Measurements from ENCODE around the gene PEPD.
"Not testable (repeated sequence)": the region's sequence is repeated elsewhere in the genome, so short reads cannot be mapped to it uniquely, and the experiment has no call there.

PEPD gene

DNA sequence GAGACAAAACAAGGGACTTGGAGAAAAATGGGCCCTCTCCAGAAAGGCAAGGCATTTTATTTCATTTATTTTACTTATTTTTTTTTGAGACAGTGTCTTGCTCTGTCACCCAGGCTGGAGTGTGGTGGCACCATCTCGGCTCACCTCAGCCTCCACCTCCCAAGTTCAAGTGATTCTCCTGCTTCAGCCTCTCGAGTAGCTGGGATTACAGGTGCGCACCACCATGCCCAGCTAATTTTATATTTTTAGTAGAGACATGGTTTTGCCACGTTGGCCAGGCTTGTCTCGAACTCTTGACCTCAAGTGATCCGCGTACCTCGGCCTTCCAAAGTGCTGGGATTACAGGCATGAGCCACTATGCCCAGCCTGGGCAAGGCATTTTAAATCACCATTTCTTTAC lies 31.0 kb downstream of the PEPD start:
- H3K36me3 Mint-ChIP-seq (ENCODE audit: low read depth) = not testable (repeated sequence)

DNA sequence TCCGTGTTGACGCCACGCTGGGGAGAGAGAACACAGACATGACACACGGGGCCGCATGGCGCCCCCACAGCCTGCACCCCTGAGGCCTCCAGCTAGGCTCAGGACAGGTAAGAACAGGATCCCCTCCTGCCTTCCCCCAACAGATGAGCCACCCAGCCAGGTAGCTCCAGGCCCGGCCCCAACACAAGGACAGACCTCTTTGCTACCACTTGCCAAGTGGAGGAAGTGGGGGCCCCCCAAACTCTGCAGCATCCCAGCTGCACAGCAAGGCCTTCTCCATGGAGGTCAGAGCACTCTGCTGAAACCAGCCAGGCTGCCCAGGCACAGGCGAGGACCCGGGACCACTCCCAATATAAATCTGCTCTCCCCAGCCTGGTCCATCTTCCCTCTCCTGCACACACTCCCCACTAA lies 31.5 kb downstream of the PEPD start:
- no peak overlapping the region for H3K4me3 Mint-ChIP-seq
- H3K27ac Mint-ChIP-seq = no peak overlapping the region
- H3K4me1 Mint-ChIP-seq (ENCODE audit: low read depth) = no peaks in the 10 kb centered on the region
- no peaks in the 10 kb centered on the region for H3K9me3 Mint-ChIP-seq
- no peaks in the 10 kb centered on the region for H3K36me3 Mint-ChIP-seq (ENCODE audit: low read depth)
- H3K27me3 Mint-ChIP-seq (ENCODE audit: low read depth) = no peaks in the 10 kb centered on the region

More for the DNA sequence above, 31.0 kb downstream of the PEPD start:
- not testable (repeated sequence) for H3K4me3 Mint-ChIP-seq; H3K27me3 Mint-ChIP-seq (ENCODE audit: low read depth); H3K27ac Mint-ChIP-seq; H3K4me1 Mint-ChIP-seq (ENCODE audit: low read depth); H3K9me3 Mint-ChIP-seq

DNA sequence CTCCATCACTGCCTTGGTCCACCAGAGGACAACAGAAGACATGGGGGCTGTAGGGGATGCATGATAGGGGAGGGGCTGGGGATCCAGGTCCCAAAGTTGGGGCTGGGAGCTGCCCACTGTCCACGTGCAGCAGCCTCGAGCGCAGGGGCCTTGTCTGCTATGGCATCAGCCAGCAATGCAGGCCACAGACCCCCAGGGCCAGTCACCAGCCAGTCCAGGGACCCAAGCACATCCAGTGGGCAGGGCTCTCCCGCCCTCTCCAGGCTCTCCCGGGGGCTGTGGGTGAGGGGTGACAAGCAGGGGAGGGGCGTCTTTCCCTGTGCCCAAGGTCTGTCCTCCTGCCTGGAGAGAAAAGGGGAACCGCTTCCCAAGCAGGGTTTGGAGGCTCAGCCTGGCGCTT lies 32.8 kb downstream of the PEPD start:
- no peak overlapping the region for H3K27ac Mint-ChIP-seq
- H3K4me3 Mint-ChIP-seq = no peak overlapping the region
- no peaks in the 10 kb centered on the region for H3K4me1 Mint-ChIP-seq (ENCODE audit: low read depth)
- no peaks in the 10 kb centered on the region for H3K9me3 Mint-ChIP-seq
- H3K36me3 Mint-ChIP-seq (ENCODE audit: low read depth) = no peaks in the 10 kb centered on the region
- no peaks in the 10 kb centered on the region for H3K27me3 Mint-ChIP-seq (ENCODE audit: low read depth)

DNA sequence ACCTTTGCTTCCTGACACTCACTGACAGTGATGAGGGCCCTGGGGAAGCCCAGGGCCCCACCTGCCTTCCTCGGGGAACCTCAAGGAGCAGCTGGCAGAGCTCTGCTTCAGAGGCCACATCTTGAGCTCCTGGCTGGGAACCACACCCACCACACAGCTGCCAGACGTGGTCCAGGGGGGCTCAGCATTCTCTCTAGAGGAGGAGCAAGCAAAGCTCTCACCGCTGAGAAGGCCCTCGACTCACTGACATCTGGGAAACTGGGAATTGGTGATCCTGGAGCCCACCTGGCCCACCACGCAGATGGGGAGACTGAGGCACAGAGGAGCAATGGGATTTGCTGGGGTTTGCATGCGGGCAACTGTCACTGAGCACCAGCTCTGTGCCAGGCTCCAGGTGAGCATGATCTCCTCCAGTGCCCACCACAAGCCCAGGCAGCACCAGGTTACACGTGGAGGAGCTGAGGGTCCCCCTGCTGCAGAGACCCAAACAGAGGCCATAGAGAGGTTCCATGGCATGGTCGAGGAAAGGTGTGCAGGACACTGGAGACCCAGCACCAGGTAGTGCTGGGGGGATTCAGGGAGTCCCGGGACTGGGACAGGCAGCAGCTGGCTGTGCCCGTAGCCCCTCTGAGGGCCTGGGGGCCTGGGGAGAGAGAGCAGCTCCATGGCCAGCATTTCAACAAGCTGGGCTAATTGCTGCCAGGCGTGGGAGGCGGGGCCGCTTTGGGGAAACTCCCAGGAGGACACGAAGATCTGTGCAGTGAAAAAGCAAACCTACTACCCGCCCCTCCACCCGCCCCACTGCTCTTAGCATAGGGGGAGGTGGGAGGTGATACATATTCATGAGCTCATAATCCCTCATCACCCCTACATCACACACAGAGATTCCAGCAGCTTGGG lies 33.4 kb downstream of the PEPD start:
- Mint-ChIP-seq H3K27me3 (ENCODE audit: low read depth) (no peaks in the 10 kb centered on the region), H3K27ac (no peak overlapping the region), H3K36me3 (ENCODE audit: low read depth) (no peaks in the 10 kb centered on the region), H3K4me1 (ENCODE audit: low read depth) (no peaks in the 10 kb centered on the region), H3K4me3 (no peak overlapping the region), H3K9me3 (peaks cover 1% of the 10 kb centered on the region)

- Mint-ChIP-seq H3K36me3 (ENCODE audit: low read depth) (no peaks in the 10 kb centered on the region), H3K27ac (no peak overlapping the region), H3K9me3 (peaks cover 8% of the 10 kb centered on the region), H3K4me1 (ENCODE audit: low read depth) (no peaks in the 10 kb centered on the region), H3K27me3 (ENCODE audit: low read depth) (no peaks in the 10 kb centered on the region), H3K4me3 (no peak overlapping the region)
Observed at GRCh38 chr19:33486936-33487811, 34.4 kb downstream of the PEPD start.

- Mint-ChIP-seq H3K36me3 (ENCODE audit: low read depth) (no peaks in the 10 kb centered on the region), H3K27me3 (ENCODE audit: low read depth) (no peaks in the 10 kb centered on the region)
Observed at GRCh38 chr19:33486407-33486806, 35.2 kb downstream of the PEPD start.

DNA sequence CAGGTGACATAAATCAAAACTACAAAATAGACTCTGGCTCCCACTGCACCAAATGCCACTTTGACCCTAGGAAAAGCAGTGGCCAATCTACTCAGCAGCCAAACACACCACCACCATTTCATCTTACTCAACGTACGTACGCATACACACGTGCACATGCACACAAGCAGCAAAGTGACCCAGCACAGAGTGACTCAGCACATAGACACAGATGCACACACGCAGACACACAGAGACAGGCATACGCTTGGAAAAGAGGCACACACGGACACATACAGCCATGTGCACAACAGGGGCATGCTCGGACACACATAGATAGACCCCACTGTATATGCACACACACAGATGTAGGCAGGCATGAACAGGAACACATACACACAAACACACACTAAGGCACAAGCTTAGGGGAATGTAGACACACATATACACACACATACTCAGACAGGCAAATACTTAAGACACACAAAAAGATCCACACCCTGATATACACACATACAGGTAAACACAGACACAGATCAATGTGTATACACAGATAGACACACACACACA lies 37.3 kb downstream of the PEPD start:
- H3K27ac Mint-ChIP-seq = no peak overlapping the region

More at GRCh38 chr19:33486407-33486806, 35.2 kb downstream of the PEPD start:
- H3K4me1 Mint-ChIP-seq (ENCODE audit: low read depth) = no peaks in the 10 kb centered on the region
- H3K27ac Mint-ChIP-seq = no peak overlapping the region
- H3K4me3 Mint-ChIP-seq = no peak overlapping the region
- peaks cover 8% of the 10 kb centered on the region for H3K9me3 Mint-ChIP-seq

GRCh38 chr19:33482476-33482875 lies 39.1 kb downstream of the PEPD start:
- Mint-ChIP-seq H3K27ac (no peak overlapping the region), H3K9me3 (peaks cover 16% of the 10 kb centered on the region), H3K27me3 (ENCODE audit: low read depth) (no peaks in the 10 kb centered on the region), H3K4me3 (no peak overlapping the region), H3K4me1 (ENCODE audit: low read depth) (no peaks in the 10 kb centered on the region), H3K36me3 (ENCODE audit: low read depth) (no peaks in the 10 kb centered on the region)

More for the DNA sequence above, 37.3 kb downstream of the PEPD start:
- Mint-ChIP-seq H3K4me3 (no peak overlapping the region), H3K9me3 (peaks cover 12% of the 10 kb centered on the region), H3K27me3 (ENCODE audit: low read depth) (no peaks in the 10 kb centered on the region), H3K36me3 (ENCODE audit: low read depth) (no peaks in the 10 kb centered on the region), H3K4me1 (ENCODE audit: low read depth) (no peaks in the 10 kb centered on the region)

DNA sequence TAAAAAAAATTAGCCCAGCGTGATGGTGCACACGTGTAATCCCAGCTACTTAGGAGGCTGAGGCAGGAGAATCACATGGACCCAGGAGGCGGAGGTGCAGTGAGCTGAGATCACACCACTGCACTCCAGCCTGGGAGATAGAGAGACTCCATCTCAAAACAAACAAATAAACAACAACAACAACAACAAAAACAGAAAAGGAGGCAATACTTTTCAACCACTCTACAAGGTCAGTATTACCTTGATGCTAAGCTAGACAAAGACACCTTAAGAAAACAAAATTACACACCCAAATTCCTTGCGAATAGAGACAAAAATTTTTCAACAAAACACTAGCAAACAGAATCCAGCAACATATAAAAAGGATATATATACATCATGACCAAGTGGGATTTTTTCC lies 39.7 kb downstream of the PEPD start:
- H3K36me3 Mint-ChIP-seq (ENCODE audit: low read depth) = no peaks in the 10 kb centered on the region
- H3K4me3 Mint-ChIP-seq = no peak overlapping the region
- no peaks in the 10 kb centered on the region for H3K4me1 Mint-ChIP-seq (ENCODE audit: low read depth)
- H3K27me3 Mint-ChIP-seq (ENCODE audit: low read depth) = no peaks in the 10 kb centered on the region
- no peak overlapping the region for H3K27ac Mint-ChIP-seq
- H3K9me3 Mint-ChIP-seq = peaks cover 16% of the 10 kb centered on the region

GRCh38 chr19:33479570-33479969 lies 42.0 kb downstream of the PEPD start:
- H3K27me3 Mint-ChIP-seq (ENCODE audit: low read depth); H3K4me3 Mint-ChIP-seq; H3K27ac Mint-ChIP-seq; H3K4me1 Mint-ChIP-seq (ENCODE audit: low read depth); H3K36me3 Mint-ChIP-seq (ENCODE audit: low read depth): not testable (repeated sequence)
- H3K9me3 Mint-ChIP-seq = peaks cover 16% of the 10 kb centered on the region

DNA sequence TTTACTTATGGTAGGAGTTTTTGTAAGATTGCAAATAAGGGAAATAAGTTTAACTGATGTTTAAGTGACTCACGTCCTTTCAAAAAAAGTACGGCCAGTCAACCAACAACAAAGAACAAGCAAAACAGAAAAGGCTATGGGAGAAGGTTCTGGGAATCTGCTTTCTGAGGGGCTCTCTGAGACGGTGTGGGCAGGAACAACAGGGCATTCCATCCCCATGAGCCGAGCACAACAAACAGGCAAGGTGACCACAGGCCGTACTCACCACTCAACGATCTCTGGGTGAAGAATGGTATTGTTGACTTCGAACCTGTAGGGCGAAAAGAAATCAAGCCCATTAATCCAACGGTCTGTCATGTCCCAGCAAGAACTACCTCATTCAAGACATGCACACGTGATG lies 43.8 kb downstream of the PEPD start:
- H3K9me3 Mint-ChIP-seq = peaks cover 11% of the 10 kb centered on the region
- H3K27ac Mint-ChIP-seq = no peak overlapping the region
- H3K27me3 Mint-ChIP-seq (ENCODE audit: low read depth) = no peaks in the 10 kb centered on the region
- no peaks in the 10 kb centered on the region for H3K4me1 Mint-ChIP-seq (ENCODE audit: low read depth)
- H3K36me3 Mint-ChIP-seq (ENCODE audit: low read depth) = no peaks in the 10 kb centered on the region
- H3K4me3 Mint-ChIP-seq = no peak overlapping the region

- Mint-ChIP-seq H3K9me3 (peaks cover 7% of the 10 kb centered on the region), H3K4me1 (ENCODE audit: low read depth) (no peaks in the 10 kb centered on the region), H3K4me3 (no peak overlapping the region), H3K27me3 (ENCODE audit: low read depth) (no peaks in the 10 kb centered on the region), H3K27ac (no peak overlapping the region), H3K36me3 (ENCODE audit: low read depth) (no peaks in the 10 kb centered on the region)
Observed at GRCh38 chr19:33476151-33476707, 45.4 kb downstream of the PEPD start.

DNA sequence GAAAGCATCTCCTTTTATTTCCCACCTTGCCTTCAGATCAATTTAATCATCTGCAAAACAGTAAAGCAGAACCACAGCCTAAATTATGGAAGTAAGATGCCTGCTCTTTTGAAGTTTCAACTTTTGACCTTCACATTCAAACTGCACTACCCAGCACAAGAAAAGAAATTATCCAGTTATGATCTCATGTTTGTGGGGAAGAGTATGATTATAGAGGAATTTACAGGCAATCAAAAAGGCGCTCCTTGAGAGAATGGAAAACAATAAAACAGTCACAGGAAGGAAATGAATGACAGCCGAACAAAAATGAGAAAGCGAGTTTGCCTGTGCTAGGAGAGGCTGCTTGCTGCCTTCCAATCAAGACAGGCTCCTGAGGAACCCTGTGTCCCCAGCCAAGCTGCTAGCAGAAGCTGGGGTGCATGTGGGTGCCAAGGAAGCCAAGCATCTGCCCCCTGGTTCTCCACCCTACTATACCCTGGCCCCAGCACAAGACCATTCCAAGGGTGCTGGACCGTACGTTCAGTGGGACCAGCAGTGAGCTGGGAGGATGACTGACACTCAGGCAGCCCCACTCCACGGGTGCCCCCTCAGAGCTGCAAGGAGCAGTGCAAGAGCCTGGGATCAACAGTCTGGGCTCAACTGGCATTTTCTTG lies 47.8 kb downstream of the PEPD start:
- H3K4me3 Mint-ChIP-seq = no peak overlapping the region
- H3K27ac Mint-ChIP-seq = no peak overlapping the region
- H3K4me1 Mint-ChIP-seq (ENCODE audit: low read depth) = peaks cover 2% of the 10 kb centered on the region
- H3K27me3 Mint-ChIP-seq (ENCODE audit: low read depth) = no peaks in the 10 kb centered on the region
- H3K36me3 Mint-ChIP-seq (ENCODE audit: low read depth) = no peaks in the 10 kb centered on the region
- no peaks in the 10 kb centered on the region for H3K9me3 Mint-ChIP-seq

All from T-helper 1 cell treated with Interleukin-12 subunit alpha and Interleukin-12 subunit beta and Interleukin-4 antibody, amounts not matched to agents 30 μg/mL and 1 μg/mL, for 36 hours (primary cell).